RWPE2 (cell line): ENCODE measurements around the gene CYCS.

Source experiments
- ATAC-seq: fragments of 200-7000 bp; cut with Tn5 transposase; 3 replicates; pipeline ENCODE4 v1.9.1; 2021; ENCODE audit warnings: low read depth
- DNase-seq: peaks from one replicate; pipeline ENCODE4 v3.0.0-alpha.2; 2020; ENCODE audit warnings: low spot score
- H3K27ac ChIP-seq: fragments of 450-650 bp; 2 replicates; pipeline ENCODE4 v1.5.1; 2017; ENCODE audit warnings: mild to moderate bottlenecking; ENCODE audit not compliant: poor library complexity, severe bottlenecking
- H3K27me3 ChIP-seq: fragments of 250-450 bp; sonication (Bioruptor Pico); 2 replicates; pipeline ENCODE4 v1.5.1; 2021; ENCODE audit warnings: mild to moderate bottlenecking, moderate library complexity; ENCODE audit not compliant: insufficient read depth, poor library complexity, severe bottlenecking
- H3K36me3 ChIP-seq: fragments of 250-450 bp; sonication (Bioruptor Pico); 2 replicates; pipeline ENCODE4 v1.5.1; 2020; ENCODE audit warnings: low read depth, mild to moderate bottlenecking, moderate library complexity
- H3K4me1 ChIP-seq: fragments of 250-450 bp; sonication (Bioruptor Pico); 2 replicates; pipeline ENCODE4 v1.5.1; 2021; ENCODE audit warnings: mild to moderate bottlenecking, moderate library complexity; ENCODE audit not compliant: insufficient read depth, poor library complexity, severe bottlenecking
- H3K4me3 ChIP-seq: fragments of 250-450 bp; sonication (Bioruptor Pico); 2 replicates; pipeline ENCODE4 v1.5.1; 2021; ENCODE audit warnings: mild to moderate bottlenecking, moderate library complexity; ENCODE audit not compliant: severe bottlenecking
- H3K9me3 ChIP-seq: fragments of 250-450 bp; sonication (Bioruptor Pico); 2 replicates; pipeline ENCODE4 v1.5.1; 2021; ENCODE audit warnings: mild to moderate bottlenecking, moderate library complexity; ENCODE audit not compliant: severe bottlenecking
- TF ChIP-seq, protein P1 (sequence below): fragments of 450-650 bp; IDR thresholded peaks from one replicate; pipeline ENCODE4 v1.5.1; 2017; ENCODE audit warnings: mild to moderate bottlenecking, moderate library complexity; ENCODE audit not compliant: poor library complexity, severe bottlenecking

The CYCS gene

DNA sequence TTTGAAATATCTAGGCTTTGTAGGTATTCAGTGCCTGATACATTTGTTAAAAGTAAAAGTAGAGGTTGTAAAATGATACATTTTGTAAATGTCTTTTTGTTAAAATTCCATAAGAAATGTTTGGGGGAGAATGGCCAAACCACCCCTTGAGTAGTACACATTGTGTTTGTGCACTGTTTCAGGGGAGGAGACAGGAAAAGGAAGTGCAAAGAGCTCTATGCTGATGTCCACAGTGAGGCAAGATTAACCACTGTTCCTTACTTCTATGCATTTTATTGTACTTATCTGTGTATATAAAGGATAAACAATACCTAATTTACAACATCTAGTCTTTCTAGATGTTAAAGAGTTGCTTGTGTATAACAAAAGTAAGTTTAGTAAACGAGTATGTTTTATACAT lies 7.4 kb upstream of the CYCS start:
- Histone ChIP-seq H3K9me3 (no peaks in the 10 kb centered on the region), H3K36me3 (no peaks in the 10 kb centered on the region), H3K4me3 (no peak overlapping the region), H3K27ac (no peak overlapping the region), H3K27me3 (no peaks in the 10 kb centered on the region), H3K4me1 (no peaks in the 10 kb centered on the region)
- TF ChIP-seq, protein P1, sequence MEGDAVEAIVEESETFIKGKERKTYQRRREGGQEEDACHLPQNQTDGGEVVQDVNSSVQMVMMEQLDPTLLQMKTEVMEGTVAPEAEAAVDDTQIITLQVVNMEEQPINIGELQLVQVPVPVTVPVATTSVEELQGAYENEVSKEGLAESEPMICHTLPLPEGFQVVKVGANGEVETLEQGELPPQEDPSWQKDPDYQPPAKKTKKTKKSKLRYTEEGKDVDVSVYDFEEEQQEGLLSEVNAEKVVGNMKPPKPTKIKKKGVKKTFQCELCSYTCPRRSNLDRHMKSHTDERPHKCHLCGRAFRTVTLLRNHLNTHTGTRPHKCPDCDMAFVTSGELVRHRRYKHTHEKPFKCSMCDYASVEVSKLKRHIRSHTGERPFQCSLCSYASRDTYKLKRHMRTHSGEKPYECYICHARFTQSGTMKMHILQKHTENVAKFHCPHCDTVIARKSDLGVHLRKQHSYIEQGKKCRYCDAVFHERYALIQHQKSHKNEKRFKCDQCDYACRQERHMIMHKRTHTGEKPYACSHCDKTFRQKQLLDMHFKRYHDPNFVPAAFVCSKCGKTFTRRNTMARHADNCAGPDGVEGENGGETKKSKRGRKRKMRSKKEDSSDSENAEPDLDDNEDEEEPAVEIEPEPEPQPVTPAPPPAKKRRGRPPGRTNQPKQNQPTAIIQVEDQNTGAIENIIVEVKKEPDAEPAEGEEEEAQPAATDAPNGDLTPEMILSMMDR, result no peak
- no peak for DNase-seq
- no peak for ATAC-seq

DNA sequence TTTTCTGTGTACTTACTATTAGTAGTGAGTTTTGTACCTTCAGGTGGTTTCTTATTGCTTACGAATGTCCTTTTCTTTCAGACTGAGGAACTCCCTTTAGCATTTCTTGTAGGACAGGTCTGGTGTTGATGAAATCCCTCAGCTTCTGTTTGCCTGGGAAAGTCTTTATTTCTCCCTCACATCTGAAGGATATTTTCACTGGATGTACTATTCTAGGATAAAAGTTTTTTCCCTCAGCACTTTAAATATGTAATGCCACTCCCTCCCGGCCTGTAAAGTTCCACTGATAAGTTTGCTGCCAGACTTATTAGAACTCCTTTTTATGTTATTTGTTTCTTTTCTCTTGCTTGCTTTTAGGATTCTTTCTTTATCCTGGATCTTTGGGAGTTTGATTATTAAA lies 1.7 kb upstream of the CYCS start:
- ATAC-seq (no peak), DNase-seq (no peak)
- TF ChIP-seq, protein P1, result no peak
- no peaks in the 10 kb centered on the region for H3K9me3 ChIP-seq
- H3K27ac ChIP-seq, result no peak overlapping the region
- H3K4me3 ChIP-seq, result no peak overlapping the region
- H3K36me3 ChIP-seq, result peaks cover 29% of the 10 kb centered on the region
- no peaks in the 10 kb centered on the region for H3K27me3 ChIP-seq
- H3K4me1 ChIP-seq, result peaks cover 15% of the 10 kb centered on the region

DNA sequence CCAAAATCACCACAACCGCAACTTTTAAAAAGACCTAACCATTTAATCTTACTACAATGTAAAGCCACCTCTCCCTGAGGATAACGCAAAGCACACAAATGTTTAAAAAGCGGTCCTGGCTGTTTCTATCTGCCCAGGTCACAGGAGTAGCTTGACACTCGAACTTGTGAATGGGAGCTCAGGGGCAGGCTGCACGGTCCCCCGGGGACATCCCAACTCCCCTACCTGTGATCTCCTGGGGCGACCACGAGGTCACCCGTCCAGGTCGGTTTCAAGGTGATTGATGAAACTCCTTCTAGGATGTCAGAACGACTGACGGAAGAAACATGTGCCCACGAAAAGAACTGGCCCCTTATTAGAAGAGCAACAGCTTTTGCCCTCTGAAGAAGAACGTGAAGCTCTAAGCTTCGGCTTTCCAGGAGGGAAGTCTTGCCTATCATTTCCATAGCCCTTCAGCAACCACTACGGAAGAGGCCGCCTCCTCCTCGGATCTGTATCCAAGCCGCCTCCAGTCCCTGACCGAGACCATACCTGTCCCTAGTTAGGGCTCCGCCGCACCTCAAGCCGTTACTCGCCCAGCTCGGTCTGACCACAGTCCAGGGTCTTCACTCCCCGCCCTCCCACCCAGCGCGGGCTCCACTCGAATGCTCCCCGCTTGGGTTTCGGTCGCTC lies 459 bp downstream of the CYCS start:
- no peaks in the 10 kb centered on the region for H3K27me3 ChIP-seq
- H3K36me3 ChIP-seq, result peaks cover 50% of the 10 kb centered on the region

DNA sequence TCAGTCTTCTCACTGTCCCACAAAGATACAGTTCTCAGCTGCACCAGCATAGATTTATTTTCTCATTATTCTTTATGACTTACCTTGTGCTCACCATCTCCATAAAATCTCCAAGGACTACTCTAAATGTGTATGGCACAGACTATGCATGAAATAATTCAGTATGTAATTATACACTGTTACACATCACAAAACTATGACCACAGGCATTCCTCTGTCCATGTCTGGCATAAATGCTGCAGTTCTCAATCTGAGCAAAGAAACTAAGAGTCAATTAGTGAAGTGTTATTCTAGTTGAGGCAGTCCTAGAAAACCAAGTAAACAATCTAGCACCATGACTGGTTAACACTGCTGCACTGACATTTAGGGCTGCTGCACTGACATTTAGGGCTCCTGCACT lies 2.7 kb downstream of the CYCS start:
- H3K9me3 ChIP-seq, result no peaks in the 10 kb centered on the region
- no peak overlapping the region for H3K4me3 ChIP-seq
- ATAC-seq (no peak), DNase-seq (no peak)
- no peaks in the 10 kb centered on the region for H3K27me3 ChIP-seq
- no peak overlapping the region for H3K27ac ChIP-seq
- peaks cover 61% of the 10 kb centered on the region for H3K36me3 ChIP-seq
- TF ChIP-seq, protein P1, result no peak
- H3K4me1 ChIP-seq, result peaks cover 15% of the 10 kb centered on the region

More for the DNA sequence above, 459 bp downstream of the CYCS start:
- Histone ChIP-seq H3K4me1 (peaks cover 15% of the 10 kb centered on the region), H3K4me3 (peak overlapping the region; percentile 50), H3K27ac (peak overlapping the region; percentile 52), H3K9me3 (no peaks in the 10 kb centered on the region)
- DNase-seq (peak; percentile 54), ATAC-seq (peak; percentile 19)
- TF ChIP-seq, protein P1, result no peak

DNA sequence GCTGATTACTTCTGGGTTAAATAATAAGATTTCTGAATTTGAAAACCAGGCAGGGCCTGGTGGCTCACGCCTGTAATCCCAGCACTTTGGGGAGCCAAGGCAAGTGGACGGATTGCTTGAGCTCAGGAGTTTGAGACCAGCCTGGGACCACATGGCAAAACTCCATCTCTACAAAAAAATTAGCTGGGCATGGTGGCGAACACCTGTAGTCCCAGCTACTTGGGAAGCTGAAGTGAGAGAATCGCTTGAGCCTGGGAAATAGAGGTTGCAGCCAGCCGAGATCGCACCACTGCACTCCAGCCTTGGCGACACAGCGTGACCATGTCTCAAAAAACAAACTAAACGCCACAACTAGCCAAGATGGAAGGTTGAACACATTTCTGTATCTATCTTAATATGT lies 3.5 kb downstream of the CYCS start:
- Histone ChIP-seq H3K36me3 (peaks cover 61% of the 10 kb centered on the region), H3K9me3 (no peaks in the 10 kb centered on the region), H3K27ac (no peak overlapping the region), H3K27me3 (no peaks in the 10 kb centered on the region), H3K4me1 (peaks cover 15% of the 10 kb centered on the region), H3K4me3 (no peak overlapping the region)
- DNase-seq (no peak), ATAC-seq (no peak)
- TF ChIP-seq, protein P1, result no peak
